ENCODE data around the gene GADD45GIP1.
"Not testable (repeated sequence)": the region's sequence is repeated elsewhere in the genome, so short reads cannot be mapped to it uniquely, and the experiment has no call there.

Gene GADD45GIP1

GRCh38 chr19:12990431-12990830 is 33.4 kb upstream of the GADD45GIP1 start:
- DNase-seq (ENCODE audit: low read depth in 3 of 3): no peak

- no peak for DNase-seq (ENCODE audit: low read depth in 3 of 3)
These were observed 30.8 kb upstream of the GADD45GIP1 start for GRCh38 chr19:12987781-12988180.

GRCh38 chr19:12987190-12987589 is 30.2 kb upstream of the GADD45GIP1 start:
- no peak for DNase-seq (ENCODE audit: low read depth in 3 of 3)

GRCh38 chr19:12986726-12987125 is 29.7 kb upstream of the GADD45GIP1 start:
- no peak for DNase-seq (ENCODE audit: low read depth in 3 of 3)

- DNase-seq (ENCODE audit: low read depth in 3 of 3): no peak
These were observed 28.2 kb upstream of the GADD45GIP1 start for GRCh38 chr19:12985049-12985776.

GRCh38 chr19:12984683-12985048 is 27.6 kb upstream of the GADD45GIP1 start:
- DNase-seq (ENCODE audit: low read depth in 3 of 3): no peak

- DNase-seq (ENCODE audit: low read depth in 3 of 3): no peak
These were observed 27.2 kb upstream of the GADD45GIP1 start for GRCh38 chr19:12984143-12984627.

- peak; percentile 58 to 69 (median 63) for DNase-seq (ENCODE audit: low read depth in 3 of 3)
These were observed 26.6 kb upstream of the GADD45GIP1 start for GRCh38 chr19:12983542-12984142.

GRCh38 chr19:12983091-12983490 is 26.1 kb upstream of the GADD45GIP1 start:
- no peak for DNase-seq (ENCODE audit: low read depth in 3 of 3)

GRCh38 chr19:12982648-12983047 is 25.6 kb upstream of the GADD45GIP1 start:
- no peak for DNase-seq (ENCODE audit: low read depth in 3 of 3)

GRCh38 chr19:12979974-12980373 is 23.0 kb upstream of the GADD45GIP1 start:
- DNase-seq (ENCODE audit: low read depth in 3 of 3): no peak

- not testable (repeated sequence) for DNase-seq (ENCODE audit: low read depth in 3 of 3)
These were observed 19.1 kb upstream of the GADD45GIP1 start for GRCh38 chr19:12976109-12976508.

GRCh38 chr19:12975221-12975741 is 18.3 kb upstream of the GADD45GIP1 start:
- DNase-seq (ENCODE audit: low read depth in 3 of 3): no peak

GRCh38 chr19:12974301-12975220 is 17.5 kb upstream of the GADD45GIP1 start:
- no peak for DNase-seq (ENCODE audit: low read depth in 3 of 3)

- DNase-seq (ENCODE audit: low read depth in 3 of 3): no peak
These were observed 16.2 kb upstream of the GADD45GIP1 start for GRCh38 chr19:12973236-12973635.

- DNase-seq (ENCODE audit: low read depth in 3 of 3): no peak
These were observed 13.2 kb upstream of the GADD45GIP1 start for GRCh38 chr19:12970070-12970820.

GRCh38 chr19:12969292-12969988 is 12.4 kb upstream of the GADD45GIP1 start, which contains the start of gene DAND5:
DAND5 (plus strand) TSS chr19:12969576; CDS start chr19:12969661, 85 bp downstream.
- DNase-seq (ENCODE audit: low read depth in 3 of 3): no peak

- DNase-seq (ENCODE audit: low read depth in 3 of 3): no peak
These were observed 10.9 kb upstream of the GADD45GIP1 start for GRCh38 chr19:12967907-12968306.

- DNase-seq (ENCODE audit: low read depth in 3 of 3): no peak
These were observed 8.8 kb upstream of the GADD45GIP1 start for GRCh38 chr19:12965812-12966135.

- peak; percentile 72 to 81 (median 76) for DNase-seq (ENCODE audit: low read depth in 3 of 3)
These were observed 8.2 kb upstream of the GADD45GIP1 start for GRCh38 chr19:12965017-12965811.
